ENCODE data around the gene TNP1.

TNP1 gene

GRCh38 chr2:216872040-216872439 is 12.2 kb upstream of the TNP1 start:
- no peak for DNase-seq
- Histone ChIP-seq H3K4me3 (ENCODE audit: low read depth in 1 of 2, low read length in 2 of 2) (no peak overlapping the region), H4K20me1 (ENCODE audit: insufficient read depth, low read length) (no peaks in the 10 kb centered on the region), H3K9ac (ENCODE audit: low read depth, low read length) (no peak overlapping the region), H3K27ac (ENCODE audit: low read length) (no peak overlapping the region), H3K9me3 (ENCODE audit: insufficient read depth, low read length, severe bottlenecking) (no peaks in the 10 kb centered on the region), H3K27me3 (ENCODE audit: insufficient read depth, low read length, poor library complexity) (no peaks in the 10 kb centered on the region), H2AFZ (ENCODE audit: low read depth, low read length) (no peak overlapping the region), H3K36me3 (ENCODE audit: insufficient read depth, low read length) (no peaks in the 10 kb centered on the region), H3K4me2 (ENCODE audit: insufficient read depth, low read length) (no peak overlapping the region), H3K4me1 (ENCODE audit: insufficient read depth, low read length) (no peaks in the 10 kb centered on the region), H3K79me2 (ENCODE audit: insufficient read depth, low read length) (no peaks in the 10 kb centered on the region)
- TF ChIP-seq CTCF (IDR thresholded peaks at IDR 0.05; ENCODE audit: borderline replicate concordance, extremely low read depth, low read length, poor library complexity, severe bottlenecking) (no peak), EZH2 (IDR thresholded peaks at IDR 0.05; ENCODE audit: borderline replicate concordance, low read depth, low read length, severe bottlenecking) (no peak)
- ATAC-seq (ENCODE audit: insufficient read depth, low read depth) = no peak

DNA sequence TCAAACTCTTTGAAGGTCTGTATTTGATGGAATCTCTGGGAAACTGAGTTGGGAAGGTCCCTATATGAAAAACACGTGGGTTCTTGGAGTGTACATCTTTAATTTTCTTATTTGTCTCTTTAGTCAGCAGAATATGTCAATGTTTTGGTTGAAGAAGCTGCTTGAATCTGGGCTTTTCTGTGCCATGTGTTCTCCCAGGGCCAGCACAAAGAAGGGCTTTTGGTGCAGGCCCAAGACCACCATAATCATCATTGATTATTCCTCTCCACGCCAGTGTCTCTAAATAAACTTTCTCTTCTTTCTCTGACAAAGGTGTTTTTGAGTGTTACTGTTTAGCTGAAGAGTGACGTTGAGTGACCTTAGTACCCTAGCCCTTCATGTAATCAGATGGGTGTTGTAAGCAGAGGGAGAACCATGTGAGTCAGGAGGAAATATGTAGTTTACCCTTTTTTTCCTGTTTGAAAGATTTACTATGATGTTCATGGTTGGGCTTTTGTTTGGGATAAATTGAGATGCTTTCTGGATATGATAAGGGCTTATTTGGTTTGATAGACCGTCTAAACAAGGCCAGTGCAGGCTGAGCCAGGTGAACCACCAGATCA is 11.6 kb upstream of the TNP1 start:
- Histone ChIP-seq H3K4me1 (ENCODE audit: insufficient read depth, low read length) (peaks cover 5% of the 10 kb centered on the region), H3K27me3 (ENCODE audit: insufficient read depth, low read length, poor library complexity) (no peaks in the 10 kb centered on the region), H3K4me2 (ENCODE audit: insufficient read depth, low read length) (no peak overlapping the region), H3K27ac (ENCODE audit: low read length) (no peak overlapping the region), H3K9ac (ENCODE audit: low read depth, low read length) (no peak overlapping the region), H3K79me2 (ENCODE audit: insufficient read depth, low read length) (no peaks in the 10 kb centered on the region), H4K20me1 (ENCODE audit: insufficient read depth, low read length) (no peaks in the 10 kb centered on the region), H3K4me3 (ENCODE audit: low read depth in 1 of 2, low read length in 2 of 2) (no peak overlapping the region), H3K9me3 (ENCODE audit: insufficient read depth, low read length, severe bottlenecking) (no peaks in the 10 kb centered on the region), H2AFZ (ENCODE audit: low read depth, low read length) (no peak overlapping the region), H3K36me3 (ENCODE audit: insufficient read depth, low read length) (no peaks in the 10 kb centered on the region)
- ATAC-seq (ENCODE audit: insufficient read depth, low read depth) = no peak
- no peak for TF ChIP-seq CTCF (IDR thresholded peaks at IDR 0.05; ENCODE audit: borderline replicate concordance, extremely low read depth, low read length, poor library complexity, severe bottlenecking)
- TF ChIP-seq EZH2 (IDR thresholded peaks at IDR 0.05; ENCODE audit: borderline replicate concordance, low read depth, low read length, severe bottlenecking) = no peak
- DNase-seq = no peak

DNA sequence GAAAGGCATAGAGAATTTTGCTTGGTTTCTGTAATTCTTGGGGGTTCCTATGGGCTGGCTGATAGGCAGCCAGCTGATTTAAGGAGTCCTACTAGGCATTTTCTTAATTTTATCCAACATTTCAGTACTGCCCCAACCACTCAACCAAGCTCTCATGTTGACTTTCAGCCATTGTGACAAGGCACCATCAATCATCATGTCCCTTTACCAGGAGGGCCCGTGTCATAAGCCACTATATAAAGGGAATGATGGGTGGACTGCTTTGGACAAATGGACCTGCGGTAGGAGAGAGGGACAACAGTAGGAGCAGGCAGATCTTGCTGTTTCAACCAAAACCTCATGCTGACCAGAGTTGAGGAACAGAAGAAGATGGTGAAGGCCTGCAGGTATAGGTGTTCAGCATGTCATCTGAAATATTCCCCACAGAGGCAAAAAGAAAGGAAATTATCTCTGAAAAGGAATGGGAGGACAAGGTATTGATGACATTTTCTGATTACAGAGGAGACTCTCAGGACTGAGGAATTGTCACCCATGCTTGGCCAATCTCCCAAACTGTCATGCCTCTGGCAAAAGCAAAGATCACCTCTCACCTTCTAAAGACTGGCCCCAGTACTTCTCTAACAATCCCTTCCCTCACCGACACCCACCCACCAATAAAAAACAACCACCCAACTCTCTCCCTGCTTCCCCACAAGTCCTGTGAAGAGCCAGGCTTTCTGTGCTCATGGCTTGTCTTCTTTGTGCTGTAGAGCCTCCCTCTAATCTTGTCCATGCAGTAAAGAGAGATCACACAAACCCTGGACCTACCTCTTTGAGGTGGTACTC is 10.9 kb upstream of the TNP1 start:
- no peaks in the 10 kb centered on the region for H3K27me3 ChIP-seq (ENCODE audit: insufficient read depth, low read length, poor library complexity)
- no peaks in the 10 kb centered on the region for H4K20me1 ChIP-seq (ENCODE audit: insufficient read depth, low read length)
- TF ChIP-seq CTCF (IDR thresholded peaks at IDR 0.05; ENCODE audit: borderline replicate concordance, extremely low read depth, low read length, poor library complexity, severe bottlenecking) (no peak), EZH2 (IDR thresholded peaks at IDR 0.05; ENCODE audit: borderline replicate concordance, low read depth, low read length, severe bottlenecking) (no peak)
- no peak overlapping the region for H3K27ac ChIP-seq (ENCODE audit: low read length)
- no peaks in the 10 kb centered on the region for H3K79me2 ChIP-seq (ENCODE audit: insufficient read depth, low read length)
- no peak overlapping the region for H3K9ac ChIP-seq (ENCODE audit: low read depth, low read length)
- peaks cover 11% of the 10 kb centered on the region for H3K4me1 ChIP-seq (ENCODE audit: insufficient read depth, low read length)
- no peak overlapping the region for H3K4me2 ChIP-seq (ENCODE audit: insufficient read depth, low read length)
- DNase-seq (no peak), ATAC-seq (ENCODE audit: insufficient read depth, low read depth) (no peak)
- H3K36me3 ChIP-seq (ENCODE audit: insufficient read depth, low read length) = no peaks in the 10 kb centered on the region
- H3K9me3 ChIP-seq (ENCODE audit: insufficient read depth, low read length, severe bottlenecking) = no peaks in the 10 kb centered on the region
- no peak overlapping the region for H2AFZ ChIP-seq (ENCODE audit: low read depth, low read length)
- no peak overlapping the region for H3K4me3 ChIP-seq (ENCODE audit: low read depth in 1 of 2, low read length in 2 of 2)
